ENCODE results near the gene KCNJ1.

KCNJ1 gene

DNA sequence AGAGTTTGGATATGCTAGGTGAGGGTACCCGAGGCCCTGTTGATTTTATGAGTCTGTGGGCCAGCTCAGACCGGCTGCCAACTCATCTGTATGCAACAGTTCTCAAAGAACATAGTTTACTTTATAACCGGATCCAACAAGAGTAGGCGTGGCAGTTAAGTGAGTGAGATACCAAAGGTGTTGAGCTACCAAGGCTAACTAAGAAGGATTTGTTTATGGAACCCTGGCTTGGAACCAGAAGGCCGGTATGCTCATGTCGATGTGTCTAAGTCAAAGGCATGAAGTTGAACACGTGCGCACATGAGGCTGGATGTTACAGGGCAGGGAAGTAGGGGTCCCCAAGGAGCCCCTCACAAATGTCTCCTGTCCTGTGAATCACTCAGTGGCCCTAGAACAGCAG lies at the start of gene KCNJ1:
Gene KCNJ1, minus strand, starts transcription at position 20 of the 400 bp plus-strand sequence. CDS start 27,053 bp downstream, outside the sequence.
- H3K9me3 Mint-ChIP-seq = no peaks in the 10 kb centered on the region
- no peaks in the 10 kb centered on the region for H3K36me3 Mint-ChIP-seq
- no peak within 1 kb of the TSS for H3K27ac Mint-ChIP-seq
- CTCF ChIA-PET = interaction anchor here (0.7 kb wide), 1 partner anchor 18 kb away, joined by 3 read pairs; no protein-coding TSS in a partner anchor
- no peak within 1 kb of the TSS for H3K4me3 Mint-ChIP-seq
- peaks cover 50% of the 10 kb centered on the region for H3K27me3 Mint-ChIP-seq
- no peaks in the 10 kb centered on the region for H3K4me1 Mint-ChIP-seq
- peak; percentile 58 for DNase-seq

DNA sequence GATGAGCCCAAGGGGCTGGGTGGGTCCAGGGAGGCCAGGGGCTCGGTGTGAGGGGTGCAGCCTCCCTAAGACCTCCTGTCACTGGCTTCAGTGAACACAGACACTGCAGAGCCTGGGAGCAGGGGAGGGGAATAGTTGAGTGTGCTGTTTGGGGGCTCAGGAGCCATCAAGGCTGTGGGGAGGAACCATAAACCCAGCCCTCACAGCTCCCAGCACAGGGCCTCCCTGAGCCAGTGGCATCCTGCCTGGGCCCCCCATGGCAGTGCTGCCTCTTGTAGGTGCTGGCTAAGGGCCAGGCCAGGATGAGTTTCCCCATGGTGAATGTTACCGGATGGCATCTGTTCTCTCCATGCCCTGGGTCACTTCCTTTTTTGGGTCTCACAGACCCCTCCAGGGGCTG lies 49.6 kb upstream of the KCNJ1 start:
- no peaks in the 10 kb centered on the region for H3K36me3 Mint-ChIP-seq
- no peak overlapping the region for H3K27ac Mint-ChIP-seq
- H3K4me3 Mint-ChIP-seq = no peak overlapping the region
- H3K4me1 Mint-ChIP-seq = no peaks in the 10 kb centered on the region
- H3K9me3 Mint-ChIP-seq = no peaks in the 10 kb centered on the region
- CTCF ChIA-PET = no interaction called here
- H3K27me3 Mint-ChIP-seq = peaks cover 39% of the 10 kb centered on the region
- no peak for DNase-seq

DNA sequence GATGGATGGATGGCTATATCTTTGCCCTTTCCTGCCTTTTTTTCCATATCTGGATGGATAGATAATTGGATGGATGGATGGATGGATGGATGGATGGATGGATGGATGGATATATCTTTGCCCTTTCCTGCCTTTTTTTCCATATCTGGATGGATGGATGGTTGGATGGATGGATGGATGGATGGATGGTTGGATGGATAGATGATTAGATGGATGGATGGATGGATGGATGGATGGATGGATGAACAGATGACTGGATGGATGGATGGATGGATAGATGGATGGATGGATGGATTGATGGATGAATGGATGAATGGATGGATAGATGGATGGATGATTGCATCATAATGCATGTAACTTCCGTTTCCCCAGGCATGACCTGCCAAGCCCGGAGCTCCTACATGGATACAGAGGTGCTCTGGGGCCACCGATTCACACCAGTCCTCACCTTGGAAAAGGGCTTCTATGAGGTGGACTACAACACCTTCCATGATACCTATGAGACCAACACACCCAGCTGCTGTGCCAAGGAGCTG lies 49.0 kb upstream of the KCNJ1 start:
- CTCF ChIA-PET = no interaction called here
- no peaks in the 10 kb centered on the region for H3K9me3 Mint-ChIP-seq
- peaks cover 45% of the 10 kb centered on the region for H3K27me3 Mint-ChIP-seq
- no peaks in the 10 kb centered on the region for H3K36me3 Mint-ChIP-seq
- DNase-seq = no peak
- no peak overlapping the region for H3K4me3 Mint-ChIP-seq
- H3K27ac Mint-ChIP-seq = no peak overlapping the region
- no peaks in the 10 kb centered on the region for H3K4me1 Mint-ChIP-seq

DNA sequence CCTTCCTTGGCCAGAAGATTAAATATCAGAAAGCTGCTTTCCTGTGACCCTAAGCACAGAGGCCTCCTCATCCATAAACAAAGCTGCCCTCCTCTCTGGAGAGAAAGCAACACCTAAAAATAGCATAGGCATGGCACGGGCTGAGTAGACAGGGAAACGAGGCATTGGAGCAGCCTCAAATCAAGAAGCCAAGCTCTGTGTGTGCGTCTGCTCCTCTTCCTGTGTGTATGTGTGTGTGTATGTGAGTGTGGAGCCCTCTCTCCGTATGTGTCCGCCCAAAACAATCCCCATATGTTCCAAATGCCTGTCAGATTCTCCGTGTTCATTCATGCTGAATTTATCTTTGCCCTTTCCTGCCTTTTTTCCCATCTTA lies 48.0 kb upstream of the KCNJ1 start:
- DNase-seq = no peak

DNA sequence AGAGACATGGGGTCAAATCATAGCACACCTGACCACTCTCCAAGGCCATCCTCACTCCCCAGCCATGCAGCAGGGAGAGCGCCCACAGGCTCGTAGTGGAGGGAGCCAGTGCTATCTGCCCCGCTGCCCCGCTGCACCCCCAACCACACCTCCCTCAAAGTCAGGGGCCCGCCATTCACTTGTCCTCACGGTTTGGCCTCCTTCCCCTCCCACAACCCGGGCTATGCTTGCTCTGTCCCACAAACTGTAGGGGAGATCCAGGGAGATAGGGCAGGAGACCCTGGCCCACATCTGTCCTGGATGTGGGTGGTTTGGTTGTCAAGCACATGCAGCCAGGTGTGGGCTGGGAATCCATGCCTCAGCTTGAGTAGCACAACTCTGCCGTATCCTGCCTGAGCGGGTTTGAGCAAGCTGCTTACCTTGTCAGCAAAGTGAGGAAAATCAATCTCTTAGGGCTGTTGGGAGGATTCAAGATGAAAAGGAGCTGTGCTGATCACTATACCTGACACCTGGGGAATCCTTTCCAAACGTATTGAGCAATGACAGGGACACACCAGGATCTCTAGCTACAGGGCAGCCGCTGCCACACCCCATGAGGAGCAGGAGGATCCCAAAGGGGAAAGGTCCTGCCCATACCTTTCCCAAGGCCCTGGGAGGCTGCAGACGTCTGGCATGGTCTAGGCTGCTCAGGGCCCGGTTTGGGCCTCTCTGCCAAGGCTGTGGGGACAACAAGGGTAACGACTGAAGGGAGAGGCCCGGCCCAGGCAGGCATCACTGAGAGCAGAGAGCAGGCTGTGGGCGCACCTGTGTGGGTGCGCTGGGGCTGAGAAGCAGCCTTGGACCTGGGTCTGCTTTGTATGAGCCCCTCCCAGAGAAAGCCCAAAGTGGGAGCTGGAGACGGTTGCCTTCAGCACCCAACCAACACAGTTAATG lies 47.4 kb upstream of the KCNJ1 start:
- peaks cover 51% of the 10 kb centered on the region for H3K27me3 Mint-ChIP-seq
- H3K9me3 Mint-ChIP-seq = no peaks in the 10 kb centered on the region
- H3K4me3 Mint-ChIP-seq = no peak overlapping the region
- no peak for DNase-seq
- no peaks in the 10 kb centered on the region for H3K4me1 Mint-ChIP-seq
- no peaks in the 10 kb centered on the region for H3K36me3 Mint-ChIP-seq
- H3K27ac Mint-ChIP-seq = no peak overlapping the region
- CTCF ChIA-PET = interaction anchor here (0.6 to 1.4 kb wide), 3 partner anchors 9 to 84 kb away, joined by 3 read pairs; no protein-coding TSS in a partner anchor

More for the DNA sequence above, 48.0 kb upstream of the KCNJ1 start:
- H3K36me3 Mint-ChIP-seq = no peaks in the 10 kb centered on the region
- H3K27me3 Mint-ChIP-seq = peaks cover 47% of the 10 kb centered on the region
- no peak overlapping the region for H3K4me3 Mint-ChIP-seq
- H3K27ac Mint-ChIP-seq = no peak overlapping the region
- H3K4me1 Mint-ChIP-seq = no peaks in the 10 kb centered on the region
- CTCF ChIA-PET = interaction anchor here (0.9 kb wide), 1 partner anchor 9 kb away, joined by 3 read pairs; no protein-coding TSS in a partner anchor
- H3K9me3 Mint-ChIP-seq = no peaks in the 10 kb centered on the region

DNA sequence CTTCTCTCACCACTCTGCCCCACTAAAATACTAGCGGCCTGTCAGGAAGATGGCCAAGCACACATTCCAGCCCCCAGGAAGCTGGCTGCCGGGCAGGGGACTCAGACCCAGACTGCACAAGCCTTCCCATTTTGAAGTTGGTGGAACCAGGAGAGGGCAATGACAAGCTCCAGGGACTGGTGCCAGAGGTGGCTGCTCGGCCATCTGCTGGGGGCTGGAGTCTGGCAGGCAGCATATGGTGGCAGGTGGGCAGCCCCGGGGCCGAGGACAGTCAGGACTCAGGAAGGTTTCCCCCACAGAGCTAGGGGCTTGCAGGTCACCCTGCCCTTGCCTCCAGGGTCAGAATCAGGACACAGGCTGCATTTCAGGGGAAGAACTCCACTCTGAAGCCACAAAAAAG lies 46.7 kb upstream of the KCNJ1 start:
- Mint-ChIP-seq H3K36me3 (no peaks in the 10 kb centered on the region), H3K9me3 (no peaks in the 10 kb centered on the region), H3K27ac (no peak overlapping the region), H3K4me1 (no peaks in the 10 kb centered on the region), H3K4me3 (no peak overlapping the region), H3K27me3 (peaks cover 55% of the 10 kb centered on the region)
- CTCF ChIA-PET = interaction anchor here (0.6 to 1.4 kb wide), 3 partner anchors 28 to 83 kb away, joined by 3 read pairs; no protein-coding TSS in a partner anchor
- DNase-seq = no peak

DNA sequence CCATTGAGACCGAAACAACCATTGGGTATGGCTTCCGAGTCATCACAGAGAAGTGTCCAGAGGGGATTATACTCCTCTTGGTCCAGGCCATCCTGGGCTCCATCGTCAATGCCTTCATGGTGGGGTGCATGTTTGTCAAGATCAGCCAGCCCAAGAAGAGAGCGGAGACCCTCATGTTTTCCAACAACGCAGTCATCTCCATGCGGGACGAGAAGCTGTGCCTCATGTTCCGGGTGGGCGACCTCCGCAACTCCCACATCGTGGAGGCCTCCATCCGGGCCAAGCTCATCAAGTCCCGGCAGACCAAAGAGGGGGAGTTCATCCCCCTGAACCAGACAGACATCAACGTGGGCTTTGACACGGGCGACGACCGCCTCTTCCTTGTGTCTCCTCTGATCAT lies 44.6 kb upstream of the KCNJ1 start:
- H3K4me3 Mint-ChIP-seq = no peak overlapping the region
- CTCF ChIA-PET = no interaction called here
- no peaks in the 10 kb centered on the region for H3K9me3 Mint-ChIP-seq
- H3K4me1 Mint-ChIP-seq = no peaks in the 10 kb centered on the region
- no peaks in the 10 kb centered on the region for H3K36me3 Mint-ChIP-seq
- DNase-seq = no peak
- peaks cover 58% of the 10 kb centered on the region for H3K27me3 Mint-ChIP-seq
- no peak overlapping the region for H3K27ac Mint-ChIP-seq

DNA sequence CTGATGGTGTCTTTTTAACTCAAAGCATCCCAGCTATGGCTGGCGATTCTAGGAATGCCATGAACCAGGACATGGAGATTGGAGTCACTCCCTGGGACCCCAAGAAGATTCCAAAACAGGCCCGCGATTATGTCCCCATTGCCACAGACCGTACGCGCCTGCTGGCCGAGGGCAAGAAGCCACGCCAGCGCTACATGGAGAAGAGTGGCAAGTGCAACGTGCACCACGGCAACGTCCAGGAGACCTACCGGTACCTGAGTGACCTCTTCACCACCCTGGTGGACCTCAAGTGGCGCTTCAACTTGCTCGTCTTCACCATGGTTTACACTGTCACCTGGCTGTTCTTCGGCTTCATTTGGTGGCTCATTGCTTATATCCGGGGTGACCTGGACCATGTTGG lies 44.1 kb upstream of the KCNJ1 start:
- Mint-ChIP-seq H3K4me3 (no peak overlapping the region), H3K36me3 (no peaks in the 10 kb centered on the region), H3K27me3 (peaks cover 59% of the 10 kb centered on the region), H3K4me1 (peaks cover 2% of the 10 kb centered on the region), H3K9me3 (no peaks in the 10 kb centered on the region), H3K27ac (no peak overlapping the region)
- CTCF ChIA-PET = interaction anchor here (1.1 kb wide), 1 partner anchor 38 kb away, joined by 3 read pairs; no protein-coding TSS in a partner anchor
- no peak for DNase-seq

DNA sequence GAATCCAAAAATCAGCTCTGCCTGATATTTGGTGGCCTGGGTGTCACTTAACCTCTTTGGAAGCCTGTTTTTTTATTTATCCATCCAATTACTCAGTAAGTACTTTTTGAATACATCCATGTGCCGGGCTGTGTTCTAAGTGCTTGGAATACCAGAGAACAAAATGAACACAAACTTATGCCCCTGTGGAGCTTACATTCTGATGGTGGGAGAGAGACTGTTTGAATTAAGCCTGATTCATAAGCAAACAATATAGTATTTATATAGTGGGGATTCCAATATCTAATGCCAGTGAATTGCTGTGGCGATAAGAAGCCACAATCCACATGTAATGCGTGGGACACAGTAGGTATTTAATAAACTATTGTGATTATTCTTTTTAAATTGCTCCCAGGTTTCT lies 43.5 kb upstream of the KCNJ1 start:
- peaks cover 62% of the 10 kb centered on the region for H3K27me3 Mint-ChIP-seq
- no peaks in the 10 kb centered on the region for H3K36me3 Mint-ChIP-seq
- no peaks in the 10 kb centered on the region for H3K9me3 Mint-ChIP-seq
- H3K4me3 Mint-ChIP-seq = no peak overlapping the region
- H3K4me1 Mint-ChIP-seq = peaks cover 8% of the 10 kb centered on the region
- no peak for DNase-seq
- no peak overlapping the region for H3K27ac Mint-ChIP-seq
- CTCF ChIA-PET = interaction anchor here (1.1 to 1.4 kb wide), 2 partner anchors 25 to 38 kb away, joined by 3 to 5 read pairs; no protein-coding TSS in a partner anchor

DNA sequence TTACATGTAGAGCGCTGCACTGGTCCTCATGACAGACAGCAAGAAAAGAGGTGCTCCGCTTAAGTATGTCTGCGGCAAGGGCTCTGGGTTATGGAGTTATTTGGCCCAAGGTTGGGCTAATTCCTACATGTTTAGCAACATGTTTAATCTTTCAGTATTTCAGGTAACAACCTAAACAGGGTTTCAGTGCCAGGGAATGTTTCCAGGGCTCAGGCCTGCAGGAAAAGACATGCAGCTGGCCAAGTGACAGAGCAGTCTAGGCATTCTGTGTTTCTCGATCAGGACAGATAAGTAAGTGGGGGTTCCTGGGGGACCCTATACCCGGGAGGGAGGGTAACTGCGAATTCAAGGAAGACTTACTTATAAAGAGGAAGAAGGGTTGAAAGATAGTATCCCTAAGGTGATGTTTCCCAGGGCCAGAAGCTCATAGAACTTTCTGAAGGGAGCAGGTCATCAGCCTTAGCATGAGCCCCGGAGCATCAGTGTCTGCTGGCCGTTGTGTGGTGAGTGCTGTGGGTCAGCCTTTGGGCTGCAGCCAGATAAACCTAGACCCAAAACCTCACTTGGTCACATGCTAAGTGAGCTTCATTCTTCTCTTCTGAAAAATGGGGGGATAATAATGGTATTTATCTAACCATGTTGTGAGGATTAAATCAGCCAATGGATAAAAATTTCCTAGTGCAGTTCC lies 42.5 kb upstream of the KCNJ1 start:
- no peak for DNase-seq
- no peak overlapping the region for H3K27ac Mint-ChIP-seq
- no peaks in the 10 kb centered on the region for H3K9me3 Mint-ChIP-seq
- H3K4me3 Mint-ChIP-seq = no peak overlapping the region
- H3K36me3 Mint-ChIP-seq = no peaks in the 10 kb centered on the region
- H3K4me1 Mint-ChIP-seq = peaks cover 10% of the 10 kb centered on the region
- H3K27me3 Mint-ChIP-seq = peaks cover 69% of the 10 kb centered on the region
- CTCF ChIA-PET = interaction anchor here (1.4 to 6.6 kb wide), 3 partner anchors 24 to 47 kb away, joined by 5 to 57 read pairs (median 12); no protein-coding TSS in a partner anchor

DNA sequence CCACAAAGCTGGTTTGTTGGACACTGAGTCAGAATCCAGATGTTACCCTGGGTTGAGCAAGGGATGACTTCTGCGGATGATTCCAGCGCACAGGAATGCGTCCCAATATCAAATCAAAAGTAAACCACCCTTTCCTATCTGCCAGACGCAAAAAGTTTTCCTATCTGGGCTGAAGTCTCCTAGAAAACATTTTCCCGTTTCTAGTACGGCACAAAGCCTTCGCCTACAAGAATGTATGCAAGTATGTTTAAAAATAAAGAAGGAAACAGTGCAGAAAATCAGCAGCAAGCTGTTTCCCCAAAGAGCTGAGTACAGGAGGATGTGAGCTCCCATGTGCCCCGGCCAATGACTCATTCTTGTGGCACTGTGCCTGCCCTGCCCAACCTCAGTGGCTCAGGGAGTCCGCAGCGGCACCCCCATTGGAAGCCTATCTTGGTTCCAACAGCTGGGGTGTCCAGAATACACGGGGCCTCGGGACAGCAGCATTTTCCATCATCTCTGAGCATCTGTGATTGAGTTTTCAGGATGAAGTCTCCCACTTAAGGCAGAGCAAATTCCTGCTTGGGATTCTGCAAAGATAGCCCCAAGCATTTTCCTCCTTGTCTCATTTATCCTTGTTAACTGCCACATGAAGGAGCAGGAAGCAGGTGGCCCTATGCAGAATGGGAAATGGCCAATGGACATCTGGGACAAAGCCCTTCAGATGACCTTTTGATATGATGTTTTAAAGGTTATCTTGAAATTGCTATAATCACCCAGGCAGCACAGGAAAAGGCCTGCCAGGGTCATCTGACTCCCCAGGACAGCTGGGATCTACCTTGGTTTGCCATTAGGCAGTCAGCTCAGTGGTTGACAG lies 41.5 kb upstream of the KCNJ1 start:
- Mint-ChIP-seq H3K27me3 (peaks cover 70% of the 10 kb centered on the region), H3K9me3 (no peaks in the 10 kb centered on the region), H3K36me3 (no peaks in the 10 kb centered on the region), H3K4me3 (no peak overlapping the region), H3K27ac (no peak overlapping the region), H3K4me1 (peaks cover 12% of the 10 kb centered on the region)
- CTCF ChIA-PET = interaction anchor here (3.2 to 6.6 kb wide), 2 partner anchors 24 to 48 kb away, joined by 12 to 57 read pairs; no protein-coding TSS in a partner anchor
- no peak for DNase-seq

DNA sequence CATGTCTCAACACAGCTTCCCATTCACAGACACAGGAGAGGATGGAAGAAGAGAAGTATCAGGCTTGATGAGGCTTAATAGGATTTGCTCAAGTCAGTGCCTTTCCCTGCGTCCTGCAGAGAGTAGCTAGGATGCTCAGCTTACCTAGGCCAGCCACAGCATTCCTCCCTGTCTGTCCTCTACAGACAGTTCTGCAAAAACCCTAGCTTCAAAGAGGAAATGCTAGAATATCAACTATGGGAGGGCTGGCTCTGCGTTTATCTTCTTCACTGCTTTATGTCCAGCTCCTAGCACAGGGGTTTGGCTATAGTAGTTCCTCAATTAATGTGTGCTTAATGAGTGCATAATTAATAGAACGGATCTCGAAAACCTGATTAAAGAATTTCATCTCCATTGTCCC lies 40.5 kb upstream of the KCNJ1 start:
- Mint-ChIP-seq H3K36me3 (no peaks in the 10 kb centered on the region), H3K9me3 (no peaks in the 10 kb centered on the region), H3K4me1 (peaks cover 12% of the 10 kb centered on the region), H3K27me3 (peaks cover 81% of the 10 kb centered on the region), H3K4me3 (no peak overlapping the region), H3K27ac (no peak overlapping the region)
- CTCF ChIA-PET = interaction anchor here (0.7 to 6.6 kb wide), 5 partner anchors 15 to 49 kb away, joined by 3 to 57 read pairs (median 7); no protein-coding TSS in a partner anchor
- no peak for DNase-seq

All from activated naive CD4-positive, alpha-beta T cell treated with anti-CD3 and anti-CD28 coated beads, Interleukin-2, amount 10 ng/mL, durations not matched to agents 7 days and 5 days (primary cell).